T-cell (primary cell): ENCODE measurements around the gene EFNB2. TPM values are rescaled to one million over a fixed set of nuclear protein-coding genes. Genes with fewer than 3 reads are reported as not detected.

Experiments
- ATAC-seq, 4 experiments: fragments of 200-7000 bp in 3 of 4; fragments of 150-1000 bp in 1 of 4; cut with Tn5 transposase; replicated peaks in 1 of 4; 1 replicate in 3 of 4; 2 replicates in 1 of 4; pipeline ENCODE4 v1.10.0; 2021; ENCODE audit warnings: moderate library complexity in 3 of 4, mild to moderate bottlenecking in 2 of 4, moderate number of reproducible peaks in 1 of 4
- CTCF ChIA-PET, 2 donors: fragments of 300-600 bp; sonication (Branson Sonifier 250); formaldehyde crosslinking; loops; one replicate each; lab custom pipeline; 2022; ENCODE audit warnings: antibody characterized with exemption in 2 of 2; lab: Charles Lee
- POLR2A ChIA-PET, 2 donors: fragments of 300-600 bp; sonication (Branson Sonifier 250); formaldehyde crosslinking; loops; one replicate each; lab custom pipeline; 2022; ENCODE audit warnings: antibody characterized with exemption in 2 of 2; lab: Charles Lee
- DNase-seq, 35 experiments: peaks; one replicate each; pipeline versions ENCODE4 v3.0.0 to v3.0.0-alpha.2; 2013 to 2023
- H3K27ac ChIP-seq: one replicate; pipeline ENCODE4 v1.5.1; 2013; ENCODE audit warnings: low read length
- H3K27me3 ChIP-seq, 2 experiments: replicated peaks in 1 of 2; 1 replicate in 1 of 2; 2 replicates in 1 of 2; pipeline versions ENCODE4 v1.6.1 to v1.7.0; 2013; ENCODE audit warnings: low read length in 1 of 2, mixed read lengths in 1 of 2; ENCODE audit not compliant: control insufficient read depth in 2 of 2, insufficient read depth in 2 of 2; ENCODE audit errors: extremely low read depth in 1 of 2
- H3K36me3 ChIP-seq, 2 donors: 1 replicate in 1 of 2; 2 replicates in 1 of 2; pipeline versions ENCODE4 v1.6.1 to v1.7.0; 2013; ENCODE audit warnings: low read length in 1 of 2; ENCODE audit not compliant: control insufficient read depth in 2 of 2, insufficient read depth in 1 of 2; ENCODE audit errors: extremely low read depth in 1 of 2
- H3K4me1 ChIP-seq, 2 experiments: 1 replicate in 1 of 2; 2 replicates in 1 of 2; pipeline versions ENCODE4 v1.6.1 to v1.7.0; 2013; ENCODE audit warnings: low read length in 2 of 2, mixed read lengths in 1 of 2; ENCODE audit not compliant: insufficient read depth in 2 of 2, control insufficient read depth in 1 of 2; ENCODE audit errors: extremely low read depth in 1 of 2
- H3K4me3 ChIP-seq, 2 donors: 1 replicate in 1 of 2; 2 replicates in 1 of 2; pipeline versions ENCODE4 v1.5.1 to v1.7.0; 2013; ENCODE audit warnings: mild to moderate bottlenecking in 2 of 2, low read length in 1 of 2, moderate library complexity in 1 of 2; ENCODE audit not compliant: control insufficient read depth in 1 of 2; ENCODE audit errors: extremely low read depth in 1 of 2
- H3K9me3 ChIP-seq: 2 replicates; pipeline ENCODE4 v1.7.0; 2013
- H3K27ac Mint-ChIP-seq, 2 donors: one replicate each; pipeline ENCODE4 v1.8.0; 2020 to 2021; ENCODE audit warnings: mild to moderate bottlenecking in 2 of 2, mixed read lengths in 2 of 2
- H3K27me3 Mint-ChIP-seq, 2 donors: one replicate each; pipeline ENCODE4 v1.8.0; 2021 to 2022; ENCODE audit warnings: mixed read lengths in 2 of 2
- H3K36me3 Mint-ChIP-seq: one replicate; pipeline ENCODE4 v1.8.0; 2021; ENCODE audit warnings: mixed read lengths
- H3K4me1 Mint-ChIP-seq, 3 donors: one replicate each; pipeline ENCODE4 v1.8.0; 2020 to 2022; ENCODE audit warnings: mixed read lengths in 3 of 3, mild to moderate bottlenecking in 1 of 3
- H3K4me3 Mint-ChIP-seq, 3 donors: one replicate each; pipeline ENCODE4 v1.8.0; 2020 to 2022; ENCODE audit warnings: mild to moderate bottlenecking in 3 of 3, mixed read lengths in 3 of 3, moderate library complexity in 3 of 3
- H3K9me3 Mint-ChIP-seq, 3 donors: one replicate each; pipeline ENCODE4 v1.8.0; 2020 to 2022; ENCODE audit warnings: mixed read lengths in 3 of 3
- WGBS: methylation state at CpG from one replicate; pipeline ENCODE4 v1.1.5; 2013; ENCODE audit warnings: missing lambda C conversion rate; ENCODE audit not compliant: insufficient coverage; 5-methylcytosine and 5-hydroxymethylcytosine counted together
- total RNA-seq, 35 experiments: library from RNA in 6 of 35; stranded (reverse) in 6 of 35; fragments of 120-200 nt in 1 of 35; gene quantifications; one replicate each; pipeline versions ENCODE4 v1.2.1 to v1.2.4 and lab custom pipeline; 2013 to 2026

EFNB2 gene
- total RNA-seq, 5 donors from 2014 or later (not counting 1 experiment from before 2014, with no cell fraction given): 0.18 to 0.47 (median 0.33) TPM

DNA sequence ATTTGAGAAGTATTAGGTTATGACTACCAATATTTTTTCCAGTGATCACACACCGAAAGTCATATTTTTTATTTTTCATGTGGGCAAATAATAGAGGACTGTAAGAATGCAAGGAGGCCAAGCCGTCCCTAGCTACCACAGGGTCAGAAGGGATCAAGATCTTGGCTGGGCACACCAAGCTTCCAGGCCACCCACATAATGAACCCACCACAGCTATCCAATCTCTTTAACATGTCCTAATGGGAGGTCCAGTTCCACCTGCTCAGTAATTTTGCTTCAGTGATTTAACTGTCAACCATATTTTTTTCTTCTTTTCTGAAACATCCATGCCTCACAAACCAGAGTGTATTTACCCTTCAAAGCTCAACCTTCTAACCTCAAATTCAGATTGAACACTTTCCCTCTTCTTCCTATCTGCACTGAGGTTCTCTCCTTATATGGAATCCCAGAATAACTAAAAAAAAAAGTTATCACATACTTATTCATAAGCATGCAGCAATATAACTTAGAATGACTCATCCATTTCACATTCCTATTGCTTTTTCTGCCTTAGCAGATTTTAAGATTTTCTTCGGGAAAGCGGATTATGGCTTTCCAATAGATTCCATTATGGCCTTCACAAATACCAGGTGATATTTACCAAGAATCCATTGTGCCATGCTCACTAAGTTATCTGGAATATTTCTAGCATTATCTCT is 20.3 kb upstream of the EFNB2 start:
- Mint-ChIP-seq H3K36me3 (peaks cover 59% of the 10 kb centered on the region), H3K4me3 (no peak overlapping the region), H3K27me3 (no peaks in the 10 kb centered on the region), H3K4me1 (peaks cover 46 to 59% (median 51%) of the 10 kb centered on the region in 3 donors), H3K9me3 (no peaks in the 10 kb centered on the region), H3K27ac (no peak overlapping the region)
- peaks cover 3 to 80% of the 10 kb centered on the region in 2 donors for H3K36me3 ChIP-seq
- WGBS: 100% methylated on average over 2 of the region's 4 CpGs
- H3K4me1 ChIP-seq: peaks cover 0 to 2% of the 10 kb centered on the region in 2 experiments
- ChIA-PET POLR2A (no interaction called here), CTCF (interaction anchor here in 1 of 2 donors (0.9 kb wide), 1 partner anchor 18 kb away, joined by 3 read pairs; no protein-coding TSS in a partner anchor)
- H3K9me3 ChIP-seq: no peaks in the 10 kb centered on the region
- ATAC-seq (no peak), DNase-seq (no peak)
- H3K27me3 ChIP-seq: no peaks in the 10 kb centered on the region
- H3K4me3 ChIP-seq: no peak overlapping the region
- H3K27ac ChIP-seq: no peak overlapping the region

- Mint-ChIP-seq H3K27ac (peak overlapping the region in 1 of 2 donors; percentile 9), H3K27me3 (no peaks in the 10 kb centered on the region), H3K36me3 (peaks cover 48% of the 10 kb centered on the region), H3K4me1 (peaks cover 47 to 60% (median 53%) of the 10 kb centered on the region in 3 donors), H3K4me3 (no peak overlapping the region), H3K9me3 (no peaks in the 10 kb centered on the region)
- DNase-seq: no peak
- no peak overlapping the region for H3K4me3 ChIP-seq
- ATAC-seq: no peak
- 78% methylated on average over 1 of the region's 3 CpGs for WGBS
- peaks cover 3 to 80% of the 10 kb centered on the region in 2 donors for H3K36me3 ChIP-seq
- POLR2A ChIA-PET: no interaction called here
- no peaks in the 10 kb centered on the region for H3K27me3 ChIP-seq
- H3K4me1 ChIP-seq: peaks cover 0 to 2% of the 10 kb centered on the region in 2 experiments
- CTCF ChIA-PET: interaction anchor here (0.6 to 0.8 kb wide), 2 partner anchors 22 to 1778 kb away, joined by 3 read pairs; no protein-coding TSS in a partner anchor
- no peak overlapping the region for H3K27ac ChIP-seq
- no peaks in the 10 kb centered on the region for H3K9me3 ChIP-seq
These were observed 16.3 kb upstream of the EFNB2 start for GRCh38 chr13:106551751-106552150.

- H3K4me3 Mint-ChIP-seq: no peak overlapping the region
- H3K4me3 ChIP-seq: no peak overlapping the region
- no peaks in the 10 kb centered on the region for H3K27me3 Mint-ChIP-seq
- ATAC-seq (no peak), DNase-seq (no peak)
- H3K9me3 Mint-ChIP-seq: no peaks in the 10 kb centered on the region
- ChIA-PET POLR2A (no interaction called here), CTCF (interaction anchor here (0.6 to 0.8 kb wide), 2 partner anchors 22 to 1778 kb away, joined by 3 read pairs; no protein-coding TSS in a partner anchor)
- 100% methylated on average over 1 of the region's 1 CpG for WGBS
- peaks cover 0 to 2% of the 10 kb centered on the region in 2 experiments for H3K4me1 ChIP-seq
- no peaks in the 10 kb centered on the region for H3K27me3 ChIP-seq
- H3K36me3 ChIP-seq: peaks cover 3 to 79% of the 10 kb centered on the region in 2 donors
- H3K27ac ChIP-seq: no peak overlapping the region
- peaks cover 44% of the 10 kb centered on the region for H3K36me3 Mint-ChIP-seq
- peaks cover 44 to 57% (median 51%) of the 10 kb centered on the region in 3 donors for H3K4me1 Mint-ChIP-seq
- H3K27ac Mint-ChIP-seq: no peak overlapping the region
- H3K9me3 ChIP-seq: no peaks in the 10 kb centered on the region
These were observed 15.9 kb upstream of the EFNB2 start for GRCh38 chr13:106551350-106551749.

- H3K4me3 ChIP-seq: no peak overlapping the region
- peaks cover 37% of the 10 kb centered on the region for H3K36me3 Mint-ChIP-seq
- H3K27ac ChIP-seq: no peak overlapping the region
- DNase-seq (no peak), ATAC-seq (no peak)
- peaks cover 40 to 53% (median 44%) of the 10 kb centered on the region in 3 donors for H3K4me1 Mint-ChIP-seq
- H3K9me3 Mint-ChIP-seq: no peaks in the 10 kb centered on the region
- CTCF ChIA-PET: interaction anchor here in 1 of 2 donors (0.8 kb wide), 1 partner anchor 21 kb away, joined by 3 read pairs; no protein-coding TSS in a partner anchor
- H3K4me1 ChIP-seq: no peaks in the 10 kb centered on the region
- no peaks in the 10 kb centered on the region for H3K9me3 ChIP-seq
- H3K4me3 Mint-ChIP-seq: no peak overlapping the region
- no peaks in the 10 kb centered on the region for H3K27me3 Mint-ChIP-seq
- H3K27me3 ChIP-seq: no peaks in the 10 kb centered on the region
- WGBS: 90% methylated on average over 4 of the region's 4 CpGs
- no peak overlapping the region for H3K27ac Mint-ChIP-seq
- POLR2A ChIA-PET: interaction anchor here in 1 of 2 donors (1.5 kb wide), 1 partner anchor 15 kb away, joined by 4 read pairs; no protein-coding TSS in a partner anchor
- H3K36me3 ChIP-seq: peaks cover 3 to 72% of the 10 kb centered on the region in 2 donors
These were observed 15.2 kb upstream of the EFNB2 start for GRCh38 chr13:106550570-106551135.

DNA sequence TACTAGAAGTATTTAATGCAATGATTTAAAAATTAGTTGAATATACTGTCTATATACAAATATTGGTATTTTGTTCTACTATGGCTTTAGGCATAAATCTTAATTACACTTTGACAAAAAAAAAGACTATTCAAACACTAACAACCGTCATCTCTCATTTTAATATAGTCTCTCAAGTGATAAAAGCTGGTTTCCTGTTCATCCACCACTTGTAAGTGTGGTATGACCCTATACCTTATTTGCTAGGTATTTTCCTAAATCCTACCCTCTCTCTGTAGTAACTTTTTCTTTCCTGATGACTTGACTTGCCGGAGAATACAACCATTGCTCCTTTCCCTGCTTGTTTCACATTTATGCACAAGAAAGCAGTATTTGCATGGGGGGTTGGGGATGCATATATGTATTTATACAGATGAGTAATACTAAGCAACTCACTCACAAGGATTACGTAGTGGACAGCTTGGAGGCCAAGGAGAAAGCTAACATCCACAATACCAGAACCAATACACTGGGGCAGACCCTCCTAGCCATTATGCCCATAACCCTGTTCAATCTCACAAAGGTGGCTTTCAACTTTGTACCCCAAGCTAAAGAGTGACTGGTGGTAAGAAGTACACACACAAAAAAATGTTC is 12.7 kb upstream of the EFNB2 start:
- CTCF ChIA-PET: no interaction called here
- no peaks in the 10 kb centered on the region for H3K9me3 ChIP-seq
- ATAC-seq (no peak), DNase-seq (no peak)
- peaks cover 26 to 36% (median 34%) of the 10 kb centered on the region in 3 donors for H3K4me1 Mint-ChIP-seq
- H3K4me1 ChIP-seq: no peaks in the 10 kb centered on the region
- no peaks in the 10 kb centered on the region for H3K9me3 Mint-ChIP-seq
- peaks cover 0 to 63% of the 10 kb centered on the region in 2 donors for H3K36me3 ChIP-seq
- no peak overlapping the region for H3K4me3 ChIP-seq
- peaks cover 19% of the 10 kb centered on the region for H3K36me3 Mint-ChIP-seq
- no peak overlapping the region for H3K27ac ChIP-seq
- H3K27me3 Mint-ChIP-seq: no peaks in the 10 kb centered on the region
- no peak overlapping the region for H3K27ac Mint-ChIP-seq
- POLR2A ChIA-PET: no interaction called here
- H3K27me3 ChIP-seq: no peaks in the 10 kb centered on the region
- WGBS: no CpG with 5 or more reads among the region's 3 CpGs
- H3K4me3 Mint-ChIP-seq: no peak overlapping the region

GRCh38 chr13:106541826-106542225 is 6.4 kb upstream of the EFNB2 start:
- Mint-ChIP-seq H3K9me3 (no peaks in the 10 kb centered on the region), H3K4me1 (peaks cover 0 to under 1% (median 0%) of the 10 kb centered on the region in 3 donors), H3K4me3 (no peak overlapping the region), H3K27ac (no peak overlapping the region), H3K36me3 (peaks cover 14% of the 10 kb centered on the region), H3K27me3 (no peaks in the 10 kb centered on the region)
- no peak overlapping the region for H3K27ac ChIP-seq
- H3K4me1 ChIP-seq: no peaks in the 10 kb centered on the region
- ATAC-seq: no peak
- DNase-seq: no peak
- no peak overlapping the region for H3K4me3 ChIP-seq
- ChIA-PET POLR2A (interaction anchor here (0.5 to 0.6 kb wide), 2 partner anchors 25 to 472 kb away, joined by 4 read pairs; no protein-coding TSS in a partner anchor), CTCF (interaction anchor here (0.5 to 0.6 kb wide), 5 partner anchors 12 to 634 kb away, joined by 3 to 4 read pairs (median 4); no protein-coding TSS in a partner anchor)
- WGBS: no CpG with 5 or more reads among the region's 1 CpG
- H3K36me3 ChIP-seq: peaks cover 0 to 23% of the 10 kb centered on the region in 2 donors
- no peaks in the 10 kb centered on the region for H3K9me3 ChIP-seq
- H3K27me3 ChIP-seq: no peaks in the 10 kb centered on the region
